ENCODE data around the gene MAGI1.

Gene MAGI1

DNA sequence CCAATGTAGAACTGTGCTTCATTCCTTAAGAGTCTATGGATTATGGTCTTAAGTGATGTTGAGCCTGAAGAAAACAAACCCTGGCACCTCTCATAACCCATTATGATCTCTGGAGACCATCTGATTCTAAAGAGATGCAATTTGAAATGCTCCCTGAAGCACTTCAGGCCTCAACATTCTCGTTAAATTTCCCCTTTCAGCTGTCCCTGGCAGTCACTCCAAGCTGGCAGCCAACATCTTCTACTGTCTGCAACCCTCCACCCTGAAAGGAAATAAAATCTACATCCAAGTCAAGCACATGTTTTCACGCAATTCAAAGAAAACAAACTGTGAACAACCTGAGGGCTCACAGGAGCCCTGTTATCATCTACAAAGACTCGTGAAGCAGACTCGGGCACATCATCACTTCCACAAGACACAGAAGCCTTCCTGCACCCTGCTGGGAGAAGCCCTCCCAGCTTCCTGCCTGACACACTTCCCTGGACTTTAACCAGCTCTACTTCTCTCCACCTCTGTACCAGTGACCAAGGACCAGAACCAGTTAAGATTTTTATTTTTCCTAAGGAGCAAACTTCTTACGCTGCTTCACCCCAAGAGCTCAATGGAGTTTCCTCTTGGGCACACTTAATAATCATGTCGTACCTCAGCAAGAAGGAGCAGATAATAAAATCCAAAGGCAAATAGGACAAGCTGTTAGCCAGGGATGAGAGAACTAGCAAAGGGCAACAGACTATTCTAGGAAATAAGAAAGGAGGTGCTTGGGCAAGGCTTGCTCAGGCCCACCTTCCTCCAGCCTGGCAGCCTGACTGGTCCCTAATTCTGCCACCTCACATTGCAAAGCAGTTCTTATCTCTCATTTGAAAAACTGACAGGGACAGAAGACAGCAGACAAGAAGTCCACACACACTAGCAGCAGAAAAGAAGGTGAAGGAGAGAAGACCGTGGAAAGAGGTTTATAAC lies 67.1 kb downstream of the MAGI1 start:
- no peak for DNase-seq

- DNase-seq: no peak
Observed at GRCh38 chr3:65968996-65969395, 69.7 kb downstream of the MAGI1 start.

GRCh38 chr3:65967451-65967850 lies 71.3 kb downstream of the MAGI1 start:
- DNase-seq: no peak

- DNase-seq: no peak
Observed at GRCh38 chr3:65964838-65965237, 73.9 kb downstream of the MAGI1 start.

DNA sequence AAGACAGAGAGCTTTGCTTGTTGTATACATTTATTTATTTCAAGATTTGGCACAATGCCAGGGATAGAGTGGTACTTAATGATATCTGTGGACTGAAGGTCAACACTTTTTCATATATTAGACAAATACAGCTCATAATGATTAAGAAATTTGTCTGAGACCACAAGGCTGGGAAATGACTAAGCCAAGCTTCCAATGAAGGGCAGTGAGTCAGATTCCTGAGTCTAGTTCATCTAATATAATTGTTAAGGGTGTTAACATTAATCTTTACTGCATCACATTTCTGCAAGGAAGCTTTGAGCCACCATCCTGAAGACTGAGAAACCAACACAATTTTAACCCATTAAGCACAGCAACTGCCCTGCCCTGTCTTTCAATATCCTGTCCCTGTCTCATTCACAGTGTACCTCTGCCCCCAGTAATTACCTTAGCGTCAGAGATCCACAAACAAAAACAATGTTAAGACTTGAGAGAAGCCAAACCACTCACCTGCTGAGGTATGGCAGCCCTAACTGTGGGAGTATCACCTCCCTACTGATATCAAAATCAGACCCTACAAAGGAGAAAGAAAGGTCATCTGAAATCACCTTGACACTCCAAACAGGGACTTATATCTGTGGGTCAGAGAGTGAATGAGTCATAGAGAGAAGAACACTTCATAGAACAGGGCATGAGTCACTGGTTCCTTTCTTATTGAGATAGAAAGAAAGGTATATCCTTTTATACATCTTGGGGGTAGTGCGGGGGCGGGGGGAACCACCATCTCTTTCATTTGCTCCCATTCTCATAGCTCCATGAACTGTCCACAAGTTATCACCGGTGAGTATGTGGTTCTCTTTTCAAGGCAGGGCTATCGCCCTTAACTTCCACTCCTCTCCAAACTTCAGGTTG lies 74.7 kb downstream of the MAGI1 start:
- peak in 1 of 5 experiments; percentile 19 for DNase-seq

- DNase-seq: no peak
Observed at GRCh38 chr3:65961733-65962132, 77.0 kb downstream of the MAGI1 start.

- DNase-seq: no peak
Observed at GRCh38 chr3:65961128-65961527, 77.6 kb downstream of the MAGI1 start.

GRCh38 chr3:65960087-65960486 lies 78.6 kb downstream of the MAGI1 start:
- no peak for DNase-seq

DNA sequence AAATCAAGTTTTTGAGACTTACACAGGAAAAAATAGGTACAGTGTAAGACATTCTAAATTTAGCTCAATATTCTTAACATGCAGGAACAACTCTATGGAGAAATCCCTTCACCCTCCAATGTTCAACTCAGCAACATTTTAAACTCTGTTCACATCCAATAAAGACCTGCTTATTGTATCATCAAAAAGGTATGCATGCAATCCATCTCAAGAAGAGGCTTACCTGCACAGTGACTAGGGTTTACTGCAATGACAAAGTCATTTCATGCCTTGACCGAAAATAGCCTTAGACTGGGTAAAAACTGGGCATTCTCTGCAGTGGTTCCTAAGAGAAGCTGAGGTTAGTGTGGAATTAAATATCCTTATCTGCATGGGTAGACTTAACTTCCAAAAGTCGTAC lies 80.5 kb downstream of the MAGI1 start:
- DNase-seq: no peak

DNA sequence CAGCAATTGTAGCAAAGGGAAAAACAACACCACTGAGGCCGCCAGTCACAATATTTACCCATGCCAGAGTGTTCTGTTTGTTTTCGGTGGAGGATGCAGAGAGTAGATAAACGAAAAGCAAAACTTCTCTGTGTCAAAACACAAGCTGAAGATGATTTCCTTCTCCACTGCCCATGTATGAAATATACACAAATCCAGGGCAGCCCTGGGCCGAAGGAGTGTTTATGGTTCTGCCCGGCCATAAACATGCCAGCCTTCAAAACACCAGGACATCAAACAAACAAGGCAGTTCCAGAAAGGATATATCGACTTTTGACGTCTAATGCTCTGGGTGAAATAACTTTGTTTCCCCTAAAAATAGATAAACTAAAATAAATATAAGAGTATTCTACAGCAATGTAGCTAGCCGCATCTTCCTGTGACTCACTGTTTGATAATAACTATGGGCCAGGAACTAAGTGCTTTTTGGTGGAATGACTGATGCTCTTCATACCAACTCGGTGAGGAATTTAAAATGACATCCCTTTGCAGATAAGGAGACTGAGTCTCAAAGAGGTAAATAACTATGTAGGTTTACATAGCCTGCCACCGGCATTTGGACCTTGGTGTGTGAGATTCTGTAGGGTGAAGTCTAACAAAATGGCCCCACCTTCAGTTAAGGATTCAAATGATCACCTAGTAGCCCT lies 82.8 kb downstream of the MAGI1 start:
- no peak for DNase-seq

DNA sequence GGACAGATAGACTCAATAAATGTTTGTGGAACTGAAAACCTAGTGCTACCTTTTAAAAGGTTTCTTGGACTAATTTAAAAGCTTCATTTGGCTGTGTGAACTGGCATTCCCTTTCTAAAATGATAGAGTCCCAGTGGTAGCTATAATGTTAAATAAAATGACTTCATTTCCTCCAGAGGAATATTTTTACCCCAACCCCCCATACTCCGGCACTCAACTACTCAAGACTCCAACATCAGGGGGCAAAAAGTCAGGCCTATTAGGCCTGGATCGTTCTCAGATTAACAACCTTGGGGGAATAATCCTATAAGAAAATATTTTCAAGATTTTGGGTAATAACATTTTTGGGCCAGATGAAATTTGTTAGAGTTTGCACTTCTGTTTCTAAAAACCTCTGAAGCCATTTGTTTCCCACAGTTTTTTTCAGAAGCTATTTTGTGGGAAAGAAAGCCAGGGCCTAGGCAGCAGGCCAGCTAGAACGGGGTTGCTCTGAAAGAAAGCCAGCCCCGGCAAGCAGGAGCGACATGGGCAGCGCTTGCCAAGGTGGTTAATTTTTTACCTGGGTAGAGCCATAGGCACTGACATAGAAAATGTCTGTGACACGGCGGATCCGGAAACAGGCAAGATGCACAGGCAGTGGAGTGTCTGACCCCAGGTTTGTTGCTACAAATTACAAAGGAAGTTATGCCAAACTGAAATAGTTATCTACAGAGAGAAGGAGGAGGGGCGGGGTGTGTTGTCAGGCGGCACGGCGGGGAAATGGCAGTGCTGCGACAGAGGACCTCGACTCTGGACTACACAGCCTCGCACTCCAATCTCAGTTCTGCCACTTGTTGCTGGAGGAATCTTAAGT lies 84.6 kb downstream of the MAGI1 start:
- no peak for DNase-seq

DNA sequence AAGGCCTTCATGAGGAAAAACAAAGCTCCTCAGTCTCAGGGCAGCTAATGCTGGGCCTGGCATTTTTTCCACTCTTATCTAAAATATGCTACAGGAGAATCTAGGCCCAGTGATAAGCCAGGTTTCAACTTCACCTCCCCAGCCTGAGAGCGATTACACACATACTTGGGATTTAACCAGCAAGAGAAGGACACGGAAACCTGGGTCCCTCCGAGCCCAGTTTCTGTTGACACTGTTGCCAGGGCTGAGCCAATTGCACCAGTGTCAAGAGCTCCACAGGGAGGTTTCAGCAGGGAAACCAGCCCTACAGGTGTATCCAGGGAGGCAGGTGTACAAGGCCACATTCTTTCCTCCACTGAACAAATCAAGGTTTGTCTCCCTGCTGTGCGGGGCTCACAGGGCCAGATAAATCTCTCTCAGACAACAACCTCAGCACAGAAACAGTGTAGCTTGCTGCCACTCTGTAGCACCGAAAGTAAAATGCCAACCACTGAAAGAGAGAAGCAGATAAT lies 85.4 kb downstream of the MAGI1 start:
- DNase-seq: no peak

GRCh38 chr3:65952842-65953241 lies 85.9 kb downstream of the MAGI1 start:
- no peak for DNase-seq

- DNase-seq: no peak
Observed at GRCh38 chr3:65951836-65952505, 86.7 kb downstream of the MAGI1 start.

- no peak for DNase-seq
Observed at GRCh38 chr3:65950340-65951326, 88.1 kb downstream of the MAGI1 start.

DNA sequence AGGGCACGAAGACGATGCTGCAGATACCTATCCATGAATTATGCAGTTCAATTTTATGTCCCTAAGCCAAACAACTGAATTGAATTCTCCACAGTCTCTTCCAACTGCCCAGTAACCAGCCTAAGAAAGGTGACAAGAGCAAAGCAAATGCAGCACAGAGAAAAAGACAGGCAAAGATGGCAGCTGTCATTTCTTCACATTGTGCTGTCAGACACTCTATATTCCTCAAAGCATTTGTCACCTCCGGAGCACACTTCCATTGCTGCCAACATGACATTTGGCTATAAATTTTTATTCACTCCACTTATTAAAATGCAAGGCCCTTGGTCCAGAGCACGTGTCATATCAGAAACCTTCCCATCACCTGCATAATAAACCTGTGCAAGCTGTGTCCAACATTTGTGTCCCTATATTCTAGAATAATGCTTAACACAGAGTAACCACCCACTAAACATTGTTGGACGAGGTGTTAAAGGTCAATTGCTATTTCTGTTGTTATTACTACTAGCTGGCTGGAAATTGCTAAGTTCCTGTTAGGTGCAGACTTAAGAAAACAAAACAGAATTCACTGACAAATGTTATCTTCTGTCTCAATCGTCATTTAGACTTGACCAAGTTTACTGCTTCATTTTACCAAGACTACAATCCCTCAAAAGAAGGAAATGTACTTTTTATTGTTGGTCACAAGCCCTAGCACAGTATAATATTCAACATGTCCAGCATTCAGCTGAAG lies 89.7 kb downstream of the MAGI1 start:
- no peak for DNase-seq

DNA sequence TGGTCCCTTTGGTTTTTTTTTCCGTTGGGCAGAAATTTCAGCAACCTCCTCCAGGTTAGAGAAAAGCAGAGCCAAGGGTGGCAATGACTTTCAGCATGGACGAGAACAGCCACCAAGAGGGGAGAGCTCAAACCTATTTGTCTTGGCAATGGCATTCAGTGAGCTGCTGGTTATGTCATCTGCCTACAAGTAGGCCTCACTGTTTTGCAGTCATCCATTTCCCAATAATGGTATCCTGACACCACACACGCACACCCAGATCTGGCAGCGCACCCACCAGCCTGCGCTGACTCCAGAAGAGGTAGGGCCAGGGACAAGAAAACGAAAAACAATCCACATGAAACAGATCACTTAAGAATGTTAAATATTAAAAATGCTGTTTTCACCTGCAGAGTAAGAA lies 92.3 kb downstream of the MAGI1 start:
- no peak for DNase-seq

GRCh38 chr3:65945953-65946352 lies 92.8 kb downstream of the MAGI1 start:
- no peak for DNase-seq

DNA sequence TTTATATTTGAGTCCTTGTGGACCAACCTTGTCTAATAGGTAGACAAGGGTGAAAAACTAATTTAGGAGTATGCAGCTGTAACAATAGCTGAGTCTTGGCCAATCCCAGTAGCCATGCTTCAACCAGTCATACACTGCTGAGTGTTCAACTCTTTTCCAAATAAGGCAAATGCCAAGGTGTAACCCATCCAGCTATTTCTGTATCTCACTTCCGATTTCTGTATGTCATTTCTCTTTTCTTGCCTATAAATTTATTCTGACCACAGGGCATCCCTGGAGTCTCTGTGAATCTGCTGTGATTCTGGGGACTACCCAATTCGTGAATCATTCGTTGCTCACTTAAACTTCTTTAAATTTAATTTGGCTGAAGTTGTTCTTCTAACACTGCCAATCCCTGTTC lies 93.2 kb downstream of the MAGI1 start:
- DNase-seq: no peak

Data from T-helper 2 cell (primary cell).